Gastrocnemius medialis (tissue), 4 donors: Measurements from ENCODE around the gene ACLY.

Source experiments
- POLR2A ChIP-seq, 2 donors: fragments of 450-650 bp; IDR thresholded peaks; one replicate each; pipeline ENCODE4 v1.6.1; 2017; ENCODE audit warnings: antibody characterized with exemption in 2 of 2, mild to moderate bottlenecking in 2 of 2, moderate library complexity in 2 of 2
- TF ChIP-seq, protein P1 (sequence below), 5 experiments: fragments of 450-650 bp in 3 of 5; fragments of 200-600 bp in 2 of 5; sonication (generic) in 2 of 5; IDR thresholded peaks in 4 of 5; conservative IDR thresholded peaks in 1 of 5; 1 replicate in 4 of 5; 2 replicates in 1 of 5; pipeline ENCODE4 v1.5.1; 2016 to 2019; ENCODE audit warnings: antibody characterized with exemption in 5 of 5, mild to moderate bottlenecking in 3 of 5, moderate library complexity in 3 of 5

DNA sequence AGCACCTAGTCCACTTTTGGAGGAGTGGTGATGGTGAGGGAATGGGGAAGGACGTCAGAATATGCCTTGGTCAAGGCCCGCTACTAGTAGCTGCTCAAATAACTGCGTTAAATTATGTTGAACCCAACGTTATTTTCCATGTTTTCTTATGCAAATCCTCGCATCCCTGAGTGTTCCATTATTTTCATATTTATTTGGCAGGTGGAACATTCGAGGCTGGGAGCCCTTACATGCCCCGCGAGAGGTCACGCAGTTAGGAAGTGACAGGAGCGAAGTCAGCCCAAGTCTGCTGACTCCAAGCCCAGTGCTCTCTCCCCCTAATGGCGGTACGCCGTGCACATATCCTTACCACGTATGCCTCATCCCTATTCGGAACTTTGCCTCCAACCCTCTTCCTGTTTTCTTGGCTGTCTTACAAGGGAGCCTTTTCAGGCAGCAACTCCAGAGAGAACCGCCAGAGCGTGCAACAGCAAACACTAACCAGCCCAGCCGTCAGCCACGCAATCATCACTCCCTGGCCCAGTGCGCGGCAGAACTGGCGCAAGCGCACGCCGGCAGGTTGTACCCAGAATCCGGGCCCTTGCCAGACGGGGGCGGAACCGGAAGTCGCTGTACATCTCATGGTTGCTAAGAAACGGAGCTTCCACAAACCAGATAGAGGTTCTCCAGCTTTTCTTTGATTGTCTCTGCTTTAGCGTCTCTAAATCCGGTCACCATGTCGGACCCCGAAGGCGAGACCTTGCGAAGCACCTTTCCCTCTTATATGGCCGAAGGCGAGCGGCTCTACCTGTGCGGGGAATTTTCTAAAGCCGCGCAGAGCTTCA is 11.5 kb upstream of the ACLY start, which contains the start of gene ODAD4:
- TF ChIP-seq, protein P1, sequence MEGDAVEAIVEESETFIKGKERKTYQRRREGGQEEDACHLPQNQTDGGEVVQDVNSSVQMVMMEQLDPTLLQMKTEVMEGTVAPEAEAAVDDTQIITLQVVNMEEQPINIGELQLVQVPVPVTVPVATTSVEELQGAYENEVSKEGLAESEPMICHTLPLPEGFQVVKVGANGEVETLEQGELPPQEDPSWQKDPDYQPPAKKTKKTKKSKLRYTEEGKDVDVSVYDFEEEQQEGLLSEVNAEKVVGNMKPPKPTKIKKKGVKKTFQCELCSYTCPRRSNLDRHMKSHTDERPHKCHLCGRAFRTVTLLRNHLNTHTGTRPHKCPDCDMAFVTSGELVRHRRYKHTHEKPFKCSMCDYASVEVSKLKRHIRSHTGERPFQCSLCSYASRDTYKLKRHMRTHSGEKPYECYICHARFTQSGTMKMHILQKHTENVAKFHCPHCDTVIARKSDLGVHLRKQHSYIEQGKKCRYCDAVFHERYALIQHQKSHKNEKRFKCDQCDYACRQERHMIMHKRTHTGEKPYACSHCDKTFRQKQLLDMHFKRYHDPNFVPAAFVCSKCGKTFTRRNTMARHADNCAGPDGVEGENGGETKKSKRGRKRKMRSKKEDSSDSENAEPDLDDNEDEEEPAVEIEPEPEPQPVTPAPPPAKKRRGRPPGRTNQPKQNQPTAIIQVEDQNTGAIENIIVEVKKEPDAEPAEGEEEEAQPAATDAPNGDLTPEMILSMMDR (IDR thresholded peaks at IDR 0.05 in 4 of 5, conservative IDR thresholded peaks at IDR 0.05 in 1 of 5): peak; percentile 56 to 69 (median 62)
- peak; percentile 53 to 65 for TF ChIP-seq POLR2A (IDR thresholded peaks at IDR 0.05)
